Heart right ventricle (tissue), 16 donors: ENCODE results near the gene GAL3ST2. TPM values are rescaled to one million over a fixed set of nuclear protein-coding genes. Genes with fewer than 3 reads are reported as not detected.

ENCODE experiments used
- ATAC-seq, 8 donors: fragments of 200-7000 bp; cut with Tn5 transposase; one replicate each; pipeline ENCODE4 v1.9.1; 2020; ENCODE audit warnings: mild to moderate bottlenecking in 8 of 8, moderate library complexity in 8 of 8, moderate number of reproducible peaks in 1 of 8
- DNase-seq, 2 donors: peaks; one replicate each; pipeline ENCODE4 v3.0.0-alpha.2; 2020
- H3K27ac ChIP-seq, 10 donors: fragments of 200-600 bp; sonication (generic) in 2 of 10; one replicate each; pipeline versions ENCODE4 v1.5.0 to v1.8.0; 2020 to 2022; ENCODE audit warnings: mild to moderate bottlenecking in 3 of 10
- H3K27me3 ChIP-seq, 7 donors: fragments of 200-600 bp; one replicate each; pipeline ENCODE4 v1.8.0; 2021 to 2022; ENCODE audit warnings: mild to moderate bottlenecking in 2 of 7
- H3K36me3 ChIP-seq, 9 donors: fragments of 200-600 bp; sonication (generic) in 1 of 9; one replicate each; pipeline versions ENCODE4 v1.5.0 to v1.8.0; 2020 to 2022; ENCODE audit warnings: mild to moderate bottlenecking in 2 of 9
- H3K4me1 ChIP-seq, 9 donors: fragments of 200-600 bp; sonication (generic) in 1 of 9; one replicate each; pipeline versions ENCODE4 v1.5.0 to v1.8.0; 2020 to 2022; ENCODE audit warnings: mild to moderate bottlenecking in 4 of 9
- H3K4me3 ChIP-seq, 10 donors: fragments of 200-600 bp; sonication (generic) in 2 of 10; one replicate each; pipeline versions ENCODE4 v1.5.0 to v1.8.0; 2020 to 2022; ENCODE audit warnings: mild to moderate bottlenecking in 7 of 10, moderate library complexity in 2 of 10
- H3K9me3 ChIP-seq, 11 donors: fragments of 200-600 bp in 10 of 11; sonication (generic) in 2 of 11; one replicate each; pipeline versions ENCODE4 v1.5.0 to v1.8.0; 2013 to 2022; ENCODE audit warnings: mild to moderate bottlenecking in 2 of 11, control low read depth in 1 of 11, moderate library complexity in 1 of 11
- WGBS, 2 donors: extraction: QIAGEN DNeasy Blood & Tissue Kit; methylation state at CpG; one replicate each; pipeline ENCODE4 v1.1.7; 2013; ENCODE audit warnings: inconsistent platforms in 1 of 2; 5-methylcytosine and 5-hydroxymethylcytosine counted together
- intact Hi-C, 10 donors: fragments of 100-400 bp; cut with DNase I; formaldehyde crosslinking; loops; one replicate each; pipeline versions ENCODE4 v1.11.1 to v1.14.2; 2022
- polyA plus RNA-seq, 2 donors: library from polyadenylated mRNA; stranded (reverse); fragments of 200-250 nt; gene quantifications; one replicate each; pipeline ENCODE4 v1.2.3, GENCODE V29; 2013
- total RNA-seq, 10 donors: library from RNA; stranded (reverse); fragmentation: NEBNext Ultra II Directional in 3 of 10; extraction: Animal tissue kit (Norgen Biotek cat#: 25700) in 3 of 10; gene quantifications; one replicate each; pipeline versions ENCODE4 v1.2.1 to v1.2.4, GENCODE V29; 2021 to 2023
- TF ChIP-seq, protein P1 (sequence below), 9 donors: fragments of 200-600 bp; sonication (generic) in 2 of 9; IDR thresholded peaks; one replicate each; pipeline versions ENCODE4 v1.5.0 to v1.8.0; 2021 to 2022; ENCODE audit warnings: antibody characterized with exemption in 9 of 9, mild to moderate bottlenecking in 5 of 9, moderate library complexity in 1 of 9
- donor health status: Arrhythmogenic right ventricular cardiomyopathy.
- donor health status: ischemic (EF 13 %, LVEDD 7.1; RV severe dilation, severe dysfunction).
- donor health status: healthy with polysubstance abuse.
- donor health status: DM: no; HTN: yes; CAD: no.
- donor health status: DM: no; HTN: no; CAD: no.
- donor health status: ischemic (EF 25% LVEDD 6.9; RV normal size, moderate dysfunction).
- donor health status: ischemic (EF 25% LVEDD 5.7; RV mildly dilated, moderate dysfunction).
- donor health status: healthy.
- donor health status: DM: yes; HTN: yes; CAD: no.
- donor health status: Ischemic cardiomyopathy.
- donor health status: ischemic (EF 35%, LVEDD 5.7; RV mildly dilated, moderate dysfunction).
- donor health status: nonischemic (EF 11% LVEDD 7.7; RV severe dilation, severe dysfunction).
- donor health status: DM: yes; HTN: yes; CAD: no.
- donor health status: PGD.
- donor health status: ischemic (EF 29% LVEDD 5.4; RV normal size, mild dysfunction).
- donor health status: nonischemic (EF 23%, LVEDD 6.1; RV moderate dilation, normal function).

Gene GAL3ST2
- total and polyA plus RNA-seq, 12 donors: 0.19 to 0.28 (median 0.23) TPM; not detected in 9

DNA sequence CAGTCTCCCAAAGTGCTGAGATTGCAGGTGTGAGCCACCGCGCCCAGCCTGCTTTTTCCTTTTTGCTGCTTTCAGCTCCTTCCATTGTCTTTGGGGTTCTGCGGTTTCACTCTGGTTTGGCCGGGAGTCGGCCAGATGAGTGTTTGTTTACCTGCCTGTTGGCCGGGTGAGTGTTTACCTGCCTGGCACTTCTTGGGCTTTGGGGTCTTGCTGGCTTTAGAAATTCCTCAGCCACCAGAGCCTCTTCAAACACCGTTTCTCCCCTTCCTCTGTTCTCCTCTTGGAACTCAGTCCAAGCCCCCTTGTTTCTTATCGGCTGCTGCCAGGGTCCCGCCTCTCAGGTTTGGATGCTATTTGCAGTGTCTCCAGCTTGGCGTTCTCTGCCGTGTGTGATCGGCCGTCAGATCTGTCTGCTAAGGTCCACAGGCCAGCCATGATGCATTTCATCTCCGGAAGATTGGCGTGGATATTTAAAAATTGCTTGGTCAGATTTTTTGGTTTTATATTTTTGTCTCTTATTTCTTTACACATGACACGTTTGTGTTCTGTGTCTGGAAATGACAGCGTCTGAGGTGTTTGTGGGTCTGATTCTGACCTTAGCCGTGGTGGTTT, 14.2 kb upstream of the GAL3ST2 start:
- Histone ChIP-seq H3K27ac (peak overlapping the region in 1 of 10 donors; percentile 51), H3K4me3 (no peak overlapping the region), H3K4me1 (no peaks in the 10 kb centered on the region), H3K36me3 (peaks cover 0 to 31% (median 0%) of the 10 kb centered on the region in 9 donors), H3K9me3 (peaks cover 0 to 6% (median 0%) of the 10 kb centered on the region in 11 donors), H3K27me3 (no peaks in the 10 kb centered on the region)
- intact Hi-C loops: no loop called here
- WGBS, 2 donors: 80 to 84% methylated on average over 18 of the region's 18 CpGs
- peak in 2 of 8 donors; percentile 12 to 14 for ATAC-seq
- TF ChIP-seq, protein P1, sequence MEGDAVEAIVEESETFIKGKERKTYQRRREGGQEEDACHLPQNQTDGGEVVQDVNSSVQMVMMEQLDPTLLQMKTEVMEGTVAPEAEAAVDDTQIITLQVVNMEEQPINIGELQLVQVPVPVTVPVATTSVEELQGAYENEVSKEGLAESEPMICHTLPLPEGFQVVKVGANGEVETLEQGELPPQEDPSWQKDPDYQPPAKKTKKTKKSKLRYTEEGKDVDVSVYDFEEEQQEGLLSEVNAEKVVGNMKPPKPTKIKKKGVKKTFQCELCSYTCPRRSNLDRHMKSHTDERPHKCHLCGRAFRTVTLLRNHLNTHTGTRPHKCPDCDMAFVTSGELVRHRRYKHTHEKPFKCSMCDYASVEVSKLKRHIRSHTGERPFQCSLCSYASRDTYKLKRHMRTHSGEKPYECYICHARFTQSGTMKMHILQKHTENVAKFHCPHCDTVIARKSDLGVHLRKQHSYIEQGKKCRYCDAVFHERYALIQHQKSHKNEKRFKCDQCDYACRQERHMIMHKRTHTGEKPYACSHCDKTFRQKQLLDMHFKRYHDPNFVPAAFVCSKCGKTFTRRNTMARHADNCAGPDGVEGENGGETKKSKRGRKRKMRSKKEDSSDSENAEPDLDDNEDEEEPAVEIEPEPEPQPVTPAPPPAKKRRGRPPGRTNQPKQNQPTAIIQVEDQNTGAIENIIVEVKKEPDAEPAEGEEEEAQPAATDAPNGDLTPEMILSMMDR (IDR thresholded peaks at IDR 0.05): no peak
- no peak for DNase-seq

DNA sequence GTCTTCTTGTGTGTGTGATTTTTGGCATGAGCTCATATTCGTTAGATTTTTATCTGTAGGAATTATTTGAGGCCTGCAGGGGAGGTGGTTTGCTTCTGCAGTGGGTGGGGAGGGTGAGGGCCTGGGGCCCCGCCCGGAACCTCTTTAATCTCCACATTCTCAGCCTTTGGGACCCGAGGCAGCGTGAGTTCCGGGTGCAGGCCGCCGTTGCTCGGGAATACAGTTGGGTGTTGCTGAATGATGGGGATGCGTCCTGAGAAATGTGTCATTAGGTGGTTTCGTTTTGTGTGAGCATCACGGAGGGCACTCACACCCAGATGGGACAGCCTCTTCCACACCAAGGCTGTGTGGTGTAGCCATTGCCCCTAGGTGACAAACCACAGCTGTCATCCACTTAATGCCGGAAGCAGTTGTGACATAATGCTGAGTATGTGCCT, 13.7 kb upstream of the GAL3ST2 start:
- TF ChIP-seq, protein P1 (IDR thresholded peaks at IDR 0.05): no peak
- Histone ChIP-seq H3K36me3 (peaks cover 0 to 26% (median 0%) of the 10 kb centered on the region in 9 donors), H3K4me1 (no peaks in the 10 kb centered on the region), H3K4me3 (no peak overlapping the region), H3K27me3 (no peaks in the 10 kb centered on the region), H3K9me3 (peaks cover 0 to 6% (median 0%) of the 10 kb centered on the region in 11 donors), H3K27ac (no peak overlapping the region)
- WGBS, 2 donors: 86 to 88% methylated on average over 13 of the region's 13 CpGs
- ATAC-seq (peak in 4 of 8 donors; percentile 47 to 65 (median 51)), DNase-seq (no peak)
- intact Hi-C loops: no loop called here

DNA sequence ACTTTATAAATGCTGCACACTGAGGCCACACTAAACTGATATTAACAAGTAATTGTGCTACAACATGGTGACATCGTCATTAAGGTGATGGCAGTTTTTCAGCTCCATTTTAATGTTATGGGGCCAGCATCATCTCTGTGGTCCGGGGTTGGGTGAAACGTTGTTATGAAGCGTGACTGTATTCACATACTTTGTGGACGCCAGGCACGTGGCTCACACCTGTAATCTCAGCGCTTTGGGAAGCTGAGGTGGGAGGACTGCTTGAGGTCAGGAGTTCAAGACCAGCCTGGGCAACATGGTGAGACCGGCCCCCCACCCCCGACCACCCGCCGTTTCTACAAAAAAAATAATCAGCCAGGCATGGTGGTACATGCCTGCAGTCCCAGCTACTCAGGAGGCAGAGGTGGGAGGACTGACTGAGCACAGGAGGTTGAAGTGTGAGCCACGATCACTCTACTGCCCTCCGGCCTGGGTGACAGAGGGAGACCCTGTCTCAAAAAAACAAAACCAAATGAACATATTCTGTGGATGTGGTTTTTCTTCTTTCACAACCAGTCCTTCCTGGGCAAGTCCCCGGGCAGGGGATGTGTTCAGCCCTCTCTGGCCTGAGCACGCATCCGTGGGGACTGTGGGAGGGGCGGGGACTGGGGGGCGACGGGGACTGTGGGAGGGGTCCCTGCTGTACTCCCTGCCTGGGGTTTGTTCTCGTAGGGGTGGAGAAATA, 12.9 kb upstream of the GAL3ST2 start:
- Histone ChIP-seq H3K4me1 (no peaks in the 10 kb centered on the region), H3K4me3 (no peak overlapping the region), H3K36me3 (peaks cover 0 to 25% (median 0%) of the 10 kb centered on the region in 9 donors), H3K9me3 (peaks cover 0 to 6% (median 0%) of the 10 kb centered on the region in 11 donors), H3K27me3 (no peaks in the 10 kb centered on the region), H3K27ac (no peak overlapping the region)
- DNase-seq: no peak
- peak in 1 of 8 donors; percentile 9 for ATAC-seq
- TF ChIP-seq, protein P1 (IDR thresholded peaks at IDR 0.05): no peak
- WGBS, 2 donors: 74 to 83% methylated on average over 20 of the region's 20 CpGs
- intact Hi-C loops: no loop called here

DNA sequence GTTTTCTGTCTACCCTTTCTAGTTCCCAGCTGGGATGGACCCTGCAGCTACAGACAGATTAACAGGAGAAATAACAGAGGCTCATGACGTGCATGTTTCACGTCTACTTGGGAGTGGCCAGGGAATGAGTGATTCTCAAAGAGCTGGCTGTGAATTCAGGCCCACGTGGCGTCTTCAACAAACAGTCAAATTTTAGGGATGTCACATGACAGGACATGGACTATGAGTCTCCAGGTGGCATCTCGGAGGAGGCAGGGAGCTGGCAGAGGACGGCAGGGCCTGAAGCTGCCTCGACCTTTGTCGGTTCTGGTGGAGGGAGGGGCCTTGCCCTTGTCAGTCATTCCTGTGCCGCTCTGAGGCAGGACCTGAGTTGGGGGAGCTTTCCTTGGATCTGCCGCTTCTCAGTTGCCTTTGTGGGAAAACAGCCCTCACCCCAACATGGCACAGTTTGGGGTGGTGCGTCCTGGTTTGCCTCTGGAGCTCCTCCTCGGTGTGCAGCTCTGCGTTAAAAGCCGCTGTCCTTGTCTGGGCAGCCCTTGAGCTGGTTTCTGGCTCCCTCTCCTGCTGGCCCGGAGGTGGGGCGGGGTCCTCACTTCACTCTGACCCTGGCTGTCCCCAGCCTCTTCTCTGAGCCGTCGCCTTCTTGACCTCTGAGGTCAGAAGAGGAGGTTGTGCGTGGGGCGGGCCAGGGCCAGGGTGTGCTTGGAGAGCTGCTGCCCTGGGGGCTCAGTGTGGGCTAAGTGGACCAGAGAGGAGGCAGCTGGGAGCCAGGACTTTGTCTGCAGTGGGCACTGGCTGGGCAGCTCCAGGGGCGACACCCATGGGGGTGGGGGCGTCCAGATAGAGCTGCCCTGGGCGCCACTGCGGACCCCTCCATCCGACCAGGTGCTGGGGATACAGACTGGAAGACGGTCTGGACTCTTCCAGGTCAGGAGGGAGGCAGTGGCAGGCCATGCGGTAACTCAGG, 12.1 kb upstream of the GAL3ST2 start:
- H3K27me3 ChIP-seq: no peaks in the 10 kb centered on the region
- H3K27ac ChIP-seq: no peak overlapping the region
- H3K4me1 ChIP-seq: no peaks in the 10 kb centered on the region
- no peak overlapping the region for H3K4me3 ChIP-seq
- peaks cover 0 to 6% (median 0%) of the 10 kb centered on the region in 11 donors for H3K9me3 ChIP-seq
- ATAC-seq (no peak), DNase-seq (no peak)
- WGBS, 2 donors: 84 to 87% methylated on average over 27 of the region's 27 CpGs
- TF ChIP-seq, protein P1 (IDR thresholded peaks at IDR 0.05): no peak
- H3K36me3 ChIP-seq: peaks cover 0 to 17% (median 0%) of the 10 kb centered on the region in 9 donors
- intact Hi-C loops: no loop called here
